LNCaP clone FGC (cell line): ENCODE measurements around the gene VIM.

ENCODE experiments used
- DNase-seq: peaks from one replicate; pipeline ENCODE4 v3.0.0-alpha.2; 2011; ENCODE audit warnings: low read depth
- H3K4me3 ChIP-seq: 2 replicates; pipeline ENCODE4 v1.5.1; 2011; ENCODE audit warnings: mild to moderate bottlenecking, low read depth, low read length, control low read depth
- TF ChIP-seq, protein P1 (sequence below): IDR thresholded peaks from 2 replicates; pipeline ENCODE4 v1.5.1; 2012; ENCODE audit warnings: mild to moderate bottlenecking; ENCODE audit not compliant: control insufficient read depth, insufficient read depth; ENCODE audit errors: extremely low read depth

VIM gene

DNA sequence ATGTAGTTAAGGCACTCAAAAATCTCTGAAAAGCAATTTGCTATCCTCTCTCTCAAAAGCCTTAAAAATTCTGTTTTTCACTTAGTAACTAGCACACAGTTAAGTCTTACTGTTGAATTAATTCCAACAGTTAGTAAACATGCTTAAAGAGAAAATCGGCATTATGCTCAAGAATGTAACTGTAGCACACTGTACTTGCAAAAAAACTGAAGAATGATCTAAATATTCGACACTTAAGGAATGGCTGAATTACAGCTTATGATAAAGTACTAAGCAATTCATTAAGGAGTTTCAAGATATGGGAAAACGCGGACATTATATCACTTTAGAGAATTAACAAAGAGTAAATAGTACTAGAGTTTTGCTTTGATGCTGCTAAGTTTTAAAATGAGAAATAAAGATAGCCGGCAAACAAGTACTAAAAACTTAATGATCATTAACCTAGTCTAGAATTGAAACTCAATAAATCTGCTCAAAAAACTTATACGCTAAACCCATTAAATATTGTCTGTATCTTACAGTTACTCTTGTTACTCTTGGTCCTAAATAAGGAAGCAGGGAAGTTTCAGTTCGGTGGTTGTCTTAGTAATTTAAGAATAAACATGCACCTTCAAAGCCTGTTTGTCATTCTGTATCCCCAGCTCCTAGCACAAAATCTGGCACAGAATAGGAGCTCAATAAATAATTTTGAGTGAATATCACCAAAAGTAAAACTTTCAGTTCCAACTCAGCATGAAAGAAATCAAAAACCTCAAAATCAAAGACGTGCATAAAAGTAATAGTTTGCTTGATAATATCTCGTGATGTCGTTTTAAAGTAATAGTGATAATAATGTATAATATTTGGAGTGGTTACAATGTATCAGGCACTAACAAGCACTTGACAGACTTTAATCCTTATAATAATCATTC, 27.8 kb upstream of the VIM start:
- TF ChIP-seq, protein P1, sequence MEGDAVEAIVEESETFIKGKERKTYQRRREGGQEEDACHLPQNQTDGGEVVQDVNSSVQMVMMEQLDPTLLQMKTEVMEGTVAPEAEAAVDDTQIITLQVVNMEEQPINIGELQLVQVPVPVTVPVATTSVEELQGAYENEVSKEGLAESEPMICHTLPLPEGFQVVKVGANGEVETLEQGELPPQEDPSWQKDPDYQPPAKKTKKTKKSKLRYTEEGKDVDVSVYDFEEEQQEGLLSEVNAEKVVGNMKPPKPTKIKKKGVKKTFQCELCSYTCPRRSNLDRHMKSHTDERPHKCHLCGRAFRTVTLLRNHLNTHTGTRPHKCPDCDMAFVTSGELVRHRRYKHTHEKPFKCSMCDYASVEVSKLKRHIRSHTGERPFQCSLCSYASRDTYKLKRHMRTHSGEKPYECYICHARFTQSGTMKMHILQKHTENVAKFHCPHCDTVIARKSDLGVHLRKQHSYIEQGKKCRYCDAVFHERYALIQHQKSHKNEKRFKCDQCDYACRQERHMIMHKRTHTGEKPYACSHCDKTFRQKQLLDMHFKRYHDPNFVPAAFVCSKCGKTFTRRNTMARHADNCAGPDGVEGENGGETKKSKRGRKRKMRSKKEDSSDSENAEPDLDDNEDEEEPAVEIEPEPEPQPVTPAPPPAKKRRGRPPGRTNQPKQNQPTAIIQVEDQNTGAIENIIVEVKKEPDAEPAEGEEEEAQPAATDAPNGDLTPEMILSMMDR, result no peak
- DNase-seq, result no peak

DNA sequence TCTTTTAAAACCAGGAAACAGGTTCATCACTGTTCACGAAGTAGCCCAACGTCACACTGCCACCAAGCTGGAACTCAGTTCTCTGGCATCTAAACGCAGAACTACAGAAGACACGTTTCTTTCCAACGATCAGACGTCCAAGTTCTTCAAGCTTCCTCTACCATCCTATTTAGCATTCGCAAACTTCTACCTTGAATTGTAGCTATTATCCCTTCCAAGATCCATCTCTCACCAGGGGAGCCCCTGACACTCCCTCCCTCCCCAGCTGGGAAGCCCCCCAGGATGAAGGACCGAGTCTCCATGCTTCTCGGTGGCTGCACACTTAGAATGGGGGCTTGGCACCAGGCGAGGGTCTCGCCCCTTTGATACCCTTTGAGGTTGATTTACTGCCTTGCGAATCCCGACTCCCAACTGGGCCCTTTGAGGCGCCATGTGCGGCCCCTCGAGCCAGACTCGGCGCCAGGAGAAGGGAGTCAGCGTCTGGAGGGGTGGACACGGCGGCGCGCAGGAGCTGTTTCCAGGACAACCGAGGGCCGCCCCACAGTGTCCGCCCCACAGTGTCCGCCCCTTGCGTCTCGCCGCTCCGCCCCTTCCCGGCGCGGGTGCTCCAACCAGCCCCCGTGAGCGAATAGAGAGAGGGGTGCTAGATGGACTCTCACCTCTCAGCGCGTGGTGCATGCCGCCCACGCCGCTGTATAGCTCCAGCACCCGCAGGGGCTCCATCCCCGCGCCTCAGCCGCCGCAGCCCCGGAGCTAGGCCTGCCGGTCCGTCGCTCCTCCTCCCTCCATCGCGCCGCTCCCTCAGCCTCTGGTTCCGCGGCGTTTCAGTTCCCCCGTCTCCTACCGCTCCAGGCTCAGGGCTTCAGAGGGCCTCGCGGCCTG, 26.9 kb upstream of the VIM start, which contains the start of gene TRDMT1:
Gene TRDMT1 (minus strand): TSS at position 761 of the 882 bp plus-strand sequence. CDS start 38 bp downstream, at position 723.
- no peak for DNase-seq
- TF ChIP-seq, protein P1, result 0 out of 2 replicates have a peak, but pooled peaks have one; percentile 11
- peak within 1 kb of the TSS; percentile 63 for H3K4me3 ChIP-seq

More for the DNA sequence above, 27.8 kb upstream of the VIM start:
- H3K4me3 ChIP-seq, result peak overlapping the region; percentile 63

DNA sequence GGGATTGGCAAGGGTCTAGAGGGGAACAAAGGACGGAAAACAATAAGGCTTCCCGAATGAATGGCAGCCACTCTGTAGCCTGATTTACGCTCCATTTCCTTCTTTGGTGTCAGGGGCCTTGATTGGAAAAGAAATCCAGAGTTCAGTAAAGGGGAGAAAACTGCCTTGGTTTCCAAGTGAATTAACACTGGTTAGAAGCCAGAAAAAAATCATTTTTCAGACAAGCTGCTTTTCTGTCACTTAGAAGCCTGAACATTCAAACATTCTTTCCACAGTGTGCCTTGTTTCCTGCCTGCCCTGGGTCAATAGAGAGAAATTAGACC, 26.3 kb upstream of the VIM start:
- no peak for DNase-seq
- TF ChIP-seq, protein P1, result no peak
- H3K4me3 ChIP-seq, result peak overlapping the region; percentile 63

DNA sequence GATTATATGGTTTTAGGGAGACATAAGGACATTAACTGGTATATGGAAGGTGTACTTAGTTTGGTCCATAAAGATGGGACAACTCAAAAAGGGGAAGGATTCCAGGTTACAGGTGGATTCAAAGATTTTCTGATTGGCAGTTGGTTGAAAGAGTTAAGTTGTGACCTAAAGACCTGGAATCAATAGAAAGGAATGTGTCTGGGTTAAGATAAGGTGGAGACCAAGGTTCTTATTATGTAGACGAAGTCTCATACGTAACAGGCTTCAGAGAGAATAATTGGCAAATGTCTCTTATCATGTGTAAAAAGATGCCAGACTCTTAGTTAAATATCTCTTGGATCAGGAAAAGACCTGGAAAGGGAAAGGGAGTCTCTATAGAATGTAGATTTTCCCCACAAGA, 25.5 kb upstream of the VIM start:
- DNase-seq, result no peak
- TF ChIP-seq, protein P1, result no peak
- H3K4me3 ChIP-seq, result no peak overlapping the region

DNA sequence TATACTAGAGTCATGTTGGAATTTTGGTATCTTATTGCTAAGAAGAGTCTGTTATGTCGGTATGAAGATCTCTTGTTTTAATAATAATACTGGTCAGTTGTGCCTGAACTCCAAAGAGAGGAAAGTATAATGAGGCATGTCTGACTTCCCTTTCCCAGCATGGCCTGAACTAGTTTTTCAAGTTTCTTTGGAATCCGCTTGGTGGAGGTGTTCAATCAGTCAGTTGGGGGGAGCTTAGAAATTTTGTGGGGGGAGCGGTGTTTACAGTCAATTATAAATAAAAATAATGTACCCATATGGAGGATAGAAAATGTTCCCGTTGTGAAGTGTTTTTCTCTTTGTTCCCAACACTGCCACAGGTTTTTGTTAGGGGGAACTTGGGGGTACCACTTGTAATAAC, 25.0 kb upstream of the VIM start:
- H3K4me3 ChIP-seq, result no peak overlapping the region
- TF ChIP-seq, protein P1, result no peak
- no peak for DNase-seq

DNA sequence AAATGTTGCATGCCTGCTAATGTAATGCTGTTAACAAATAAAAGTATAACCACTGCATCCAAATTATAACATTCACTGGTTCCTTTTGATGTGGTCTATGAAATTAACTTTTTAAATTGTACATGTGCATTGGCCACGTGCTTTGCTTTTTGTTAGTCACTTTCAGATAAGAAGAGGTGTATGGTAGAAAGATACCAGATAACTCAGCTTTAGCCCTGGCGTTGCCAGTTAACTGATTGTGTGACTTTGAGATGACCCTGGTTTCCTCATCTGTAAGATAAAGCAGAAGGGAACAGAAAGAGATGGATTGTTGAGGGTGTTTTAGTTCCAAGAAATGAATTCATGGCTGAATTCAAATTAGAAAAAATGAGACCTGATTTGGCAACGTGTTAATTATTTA, 24.6 kb upstream of the VIM start:
- H3K4me3 ChIP-seq, result no peak overlapping the region
- TF ChIP-seq, protein P1, result no peak
- no peak for DNase-seq
